ENCODE measurements around the gene TECPR1. TPM values are rescaled to one million over a fixed set of nuclear protein-coding genes. Genes with fewer than 3 reads are reported as not detected.
A peak's percentile ranks its signal among the peaks of the same experiment; 100 is the strongest.

Gene TECPR1
- total RNA-seq, 4 donors from 2014 or later = 33.8 to 74.1 (median 44.1) TPM

GRCh38 chr7:98206451-98207330, 45.3 kb downstream of the TECPR1 start:
- H3K27me3 ChIP-seq = no peaks in the 10 kb centered on the region
- no peak overlapping the region for H3K27ac ChIP-seq
- no peak overlapping the region for H3K4me3 ChIP-seq
- peaks cover 0 to 31% (median 10%) of the 10 kb centered on the region in 4 donors for H3K4me1 ChIP-seq
- TF ChIP-seq POLR2A (IDR thresholded peaks at IDR 0.05) = no peak
- TF ChIP-seq CTCF (IDR thresholded peaks at IDR 0.05) = no peak
- peak in 2 of 3 donors; percentile 43 to 48 for DNase-seq
- H3K9me3 ChIP-seq = no peaks in the 10 kb centered on the region
- peaks cover 0 to 33% (median 0%) of the 10 kb centered on the region in 3 donors for H3K36me3 ChIP-seq

GRCh38 chr7:98205162-98205845, 46.7 kb downstream of the TECPR1 start:
- Histone ChIP-seq H3K27me3 (no peaks in the 10 kb centered on the region), H3K9me3 (no peaks in the 10 kb centered on the region), H3K4me3 (no peak overlapping the region), H3K27ac (peak overlapping the region in 2 of 4 donors; percentile 61 to 66), H3K4me1 (peaks cover 0 to 21% (median 4%) of the 10 kb centered on the region in 4 donors), H3K36me3 (peaks cover 0 to 33% (median 0%) of the 10 kb centered on the region in 3 donors)
- TF ChIP-seq CTCF (IDR thresholded peaks at IDR 0.05) (no peak), POLR2A (IDR thresholded peaks at IDR 0.05) (no peak)
- DNase-seq = peak in 2 of 3 donors; percentile 13 to 70

GRCh38 chr7:98204670-98205069, 47.4 kb downstream of the TECPR1 start:
- no peak overlapping the region for H3K4me3 ChIP-seq
- no peaks in the 10 kb centered on the region for H3K27me3 ChIP-seq
- peaks cover 0 to 33% (median 0%) of the 10 kb centered on the region in 3 donors for H3K36me3 ChIP-seq
- H3K9me3 ChIP-seq = no peaks in the 10 kb centered on the region
- H3K4me1 ChIP-seq = peaks cover 0 to 20% (median 4%) of the 10 kb centered on the region in 4 donors
- TF ChIP-seq CTCF (IDR thresholded peaks at IDR 0.05) (no peak), POLR2A (IDR thresholded peaks at IDR 0.05) (no peak)
- DNase-seq = peak; percentile 6 to 81 (median 73)
- H3K27ac ChIP-seq = peak overlapping the region in 2 of 4 donors; percentile 61 to 66

- Histone ChIP-seq H3K36me3 (peaks cover 0 to 37% (median 0%) of the 10 kb centered on the region in 3 donors), H3K4me1 (peaks cover 0 to 20% (median 4%) of the 10 kb centered on the region in 4 donors), H3K4me3 (no peak overlapping the region), H3K9me3 (no peaks in the 10 kb centered on the region), H3K27me3 (no peaks in the 10 kb centered on the region), H3K27ac (peak overlapping the region in 2 of 4 donors; percentile 61 to 66)
- TF ChIP-seq CTCF (IDR thresholded peaks at IDR 0.05) = no peak
- TF ChIP-seq POLR2A (IDR thresholded peaks at IDR 0.05) = no peak
- peak in 1 of 3 donors; percentile 14 for DNase-seq
Observed at GRCh38 chr7:98203964-98204605, 47.9 kb downstream of the TECPR1 start.

GRCh38 chr7:98203261-98203963, 48.6 kb downstream of the TECPR1 start:
- peak overlapping the region in 1 of 4 donors; percentile 12 for H3K4me3 ChIP-seq
- peaks cover 0 to 20% (median 4%) of the 10 kb centered on the region in 4 donors for H3K4me1 ChIP-seq
- H3K27me3 ChIP-seq = no peaks in the 10 kb centered on the region
- peaks cover 0 to 37% (median 0%) of the 10 kb centered on the region in 3 donors for H3K36me3 ChIP-seq
- no peaks in the 10 kb centered on the region for H3K9me3 ChIP-seq
- H3K27ac ChIP-seq = peak overlapping the region in 1 of 4 donors; percentile 34
- peak in 1 of 3 donors; percentile 36 for DNase-seq
- no peak for TF ChIP-seq POLR2A (IDR thresholded peaks at IDR 0.05)
- TF ChIP-seq CTCF (IDR thresholded peaks at IDR 0.05) = no peak
